Inferior parietal cortex (tissue), 1 donor: ENCODE measurements around the gene NOSTRIN.
"Not testable (repeated sequence)": the region's sequence is repeated elsewhere in the genome, so short reads cannot be mapped to it uniquely, and the experiment has no call there.

Source experiments
- DNase-seq: peaks from one replicate; pipeline ENCODE4 v3.0.0-alpha.2; 2016; ENCODE audit errors: extremely low spot score

The NOSTRIN gene

GRCh38 chr2:168819050-168819715 is 16.7 kb downstream of the NOSTRIN start:
- DNase-seq, result no peak

DNA sequence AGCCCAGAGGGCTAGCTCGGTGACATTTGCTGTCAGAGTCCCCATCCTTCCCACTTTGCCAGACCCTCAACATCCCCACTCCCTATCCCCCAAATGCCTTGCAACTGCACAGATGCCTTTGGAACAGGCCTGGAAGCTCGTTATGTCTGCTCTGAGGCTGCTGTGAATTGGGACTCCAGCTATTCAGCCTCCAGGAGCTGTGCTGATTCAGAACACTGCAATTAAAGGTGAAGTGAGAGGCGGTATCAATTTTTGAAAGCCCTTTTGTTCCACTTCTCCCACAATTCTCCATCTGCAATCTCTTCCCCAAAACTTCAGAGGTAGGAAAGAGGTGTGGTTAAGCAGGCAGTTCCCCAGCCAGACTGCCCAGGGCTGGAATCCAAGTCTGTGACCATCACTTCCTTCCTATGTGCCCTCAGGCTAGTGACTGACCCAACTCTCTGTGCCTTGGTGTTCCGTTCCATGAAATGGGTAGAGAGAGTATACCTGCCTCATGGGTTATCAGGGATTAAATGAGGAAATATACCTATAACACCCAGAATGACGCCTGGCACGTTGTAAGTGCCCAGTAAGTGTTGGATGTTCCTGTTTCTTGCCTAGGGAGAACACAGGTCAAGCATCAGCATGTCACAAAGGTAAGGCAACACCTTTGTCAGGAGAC is 17.5 kb downstream of the NOSTRIN start:
- DNase-seq, result no peak

DNA sequence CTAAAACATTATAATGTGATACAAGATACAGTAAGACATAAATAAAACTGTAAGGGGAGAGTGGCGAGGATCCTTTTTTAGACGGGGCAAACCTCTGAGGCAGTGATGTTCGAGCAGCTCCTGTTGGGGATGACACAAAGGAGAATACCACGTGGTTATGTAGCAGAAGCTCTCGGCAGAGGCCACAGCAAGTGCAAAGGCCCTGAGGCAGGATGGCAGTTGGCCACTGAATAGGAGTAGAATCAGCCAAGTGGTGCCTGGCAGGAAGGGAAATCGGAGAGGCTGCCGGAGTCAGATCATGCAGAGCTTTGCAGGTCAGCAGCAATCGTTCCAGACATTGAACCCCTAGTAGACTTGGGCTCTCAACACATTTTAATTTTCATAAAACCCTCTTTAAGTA is 19.1 kb downstream of the NOSTRIN start:
- no peak for DNase-seq

DNA sequence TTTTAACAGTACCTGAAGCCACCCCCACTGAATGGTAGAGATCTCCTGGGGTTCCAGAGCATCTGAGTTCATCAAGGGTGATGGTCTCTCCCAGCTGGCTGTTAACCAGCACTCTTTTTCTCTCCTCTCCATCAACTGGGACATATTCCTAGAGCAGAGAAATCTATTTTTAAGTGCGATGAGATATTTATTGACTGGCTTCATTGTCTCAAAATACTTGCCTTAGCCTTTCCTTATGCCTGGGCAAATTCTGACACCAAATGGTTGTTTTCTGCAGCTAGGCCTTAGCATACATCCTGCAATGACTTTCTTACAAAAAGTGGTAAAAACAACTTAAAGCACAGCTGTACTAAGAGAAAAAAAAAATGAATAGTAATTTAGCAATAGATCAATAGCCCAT is 19.6 kb downstream of the NOSTRIN start:
- DNase-seq, result no peak

DNA sequence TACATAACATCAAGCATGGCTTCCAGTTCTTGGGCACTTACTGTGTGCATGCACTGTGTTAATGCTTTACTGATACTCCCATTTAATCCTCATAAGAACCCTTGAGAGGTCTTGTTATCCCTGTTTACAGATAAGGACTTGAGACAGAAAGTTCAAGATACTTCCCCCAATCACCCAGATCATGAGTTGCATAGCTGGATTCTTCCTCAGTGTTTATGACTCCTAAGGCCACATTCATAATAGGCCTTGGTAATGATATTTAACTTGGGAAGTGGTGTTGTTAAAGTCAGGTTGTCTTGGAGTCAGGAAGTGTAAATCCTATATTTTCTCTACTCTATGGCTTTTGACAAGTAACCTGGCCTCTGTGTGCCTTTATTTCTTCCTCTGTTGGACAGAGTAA is 22.7 kb downstream of the NOSTRIN start:
- no peak for DNase-seq

DNA sequence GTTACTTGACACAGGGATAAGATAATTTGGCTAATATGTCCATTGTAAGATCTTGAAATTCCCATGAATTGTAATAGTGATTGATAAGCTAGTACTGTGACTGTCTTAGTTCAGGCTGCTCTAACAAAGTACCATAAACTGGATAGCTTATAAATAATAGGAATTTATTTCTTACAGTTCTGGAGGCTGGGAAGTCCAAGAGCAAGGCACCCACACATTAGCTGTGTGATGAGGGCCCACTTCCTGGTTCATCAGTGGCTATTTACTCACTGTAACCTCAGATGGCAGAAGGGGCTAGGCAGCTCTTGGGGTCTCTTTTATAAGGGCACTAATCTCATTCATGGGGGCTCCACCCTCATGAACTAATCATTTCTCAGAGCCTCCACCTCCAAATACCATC is 28.5 kb downstream of the NOSTRIN start:
- no peak for DNase-seq

DNA sequence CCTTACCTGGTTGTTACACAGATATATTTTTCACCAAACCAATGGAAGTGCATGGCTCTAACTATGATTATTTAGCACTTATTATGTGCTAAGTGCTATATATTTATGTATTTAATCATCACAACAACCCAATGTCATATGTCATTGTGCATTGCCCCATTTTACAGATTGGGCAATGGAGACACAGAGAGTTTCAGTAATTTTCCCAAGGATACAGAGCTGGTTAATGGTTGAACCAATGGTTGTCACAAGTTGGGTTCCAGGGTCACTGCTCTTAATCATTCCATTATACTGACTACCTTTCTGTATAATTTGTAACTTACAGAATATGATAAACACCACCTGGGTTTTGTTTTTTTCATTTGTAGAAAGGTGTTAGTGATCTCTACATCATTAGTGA is 29.2 kb downstream of the NOSTRIN start:
- DNase-seq, result no peak

- DNase-seq, result no peak
Measured at GRCh38 chr2:168835969-168836368, 33.5 kb downstream of the NOSTRIN start.

DNA sequence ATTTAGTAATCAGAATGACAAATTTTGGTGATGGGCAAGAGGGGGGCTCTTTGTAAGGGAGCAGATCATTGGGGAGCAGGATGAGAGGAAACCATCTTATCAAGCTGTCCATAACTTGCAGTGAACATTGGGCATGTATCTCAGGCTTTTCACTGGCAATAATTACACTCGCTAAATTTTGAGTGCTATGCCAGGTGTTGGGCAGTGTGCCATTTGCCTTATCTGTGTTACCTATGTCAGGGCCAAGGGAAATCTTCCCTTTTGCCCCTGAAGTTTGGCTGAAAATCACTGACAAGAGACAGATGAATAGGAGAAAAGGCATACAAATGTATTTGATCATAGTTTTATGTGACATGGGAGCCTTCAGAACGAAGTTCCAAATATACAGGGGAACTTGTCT is 39.0 kb downstream of the NOSTRIN start:
- DNase-seq, result no peak

- no peak for DNase-seq
Measured at GRCh38 chr2:168843253-168843652, 40.8 kb downstream of the NOSTRIN start.

DNA sequence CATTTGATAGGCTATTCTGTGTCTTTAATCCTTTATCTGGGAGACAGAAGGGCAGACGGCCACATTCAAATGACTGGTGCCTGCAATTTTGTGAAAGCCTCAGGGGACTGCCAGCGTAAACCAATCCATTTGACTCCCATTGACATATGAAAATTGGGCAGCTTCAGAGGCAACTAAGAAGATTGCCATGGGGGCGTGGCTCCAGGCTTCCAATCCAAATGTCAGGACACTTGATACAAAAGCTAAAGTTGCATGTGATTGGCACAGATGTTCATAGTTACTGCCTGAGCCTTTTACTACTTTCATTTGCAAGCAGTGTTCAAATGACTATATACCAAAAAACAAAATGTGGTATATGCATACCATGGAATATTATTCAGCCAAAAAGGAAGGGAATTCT is 45.8 kb downstream of the NOSTRIN start:
- no peak for DNase-seq

- no peak for DNase-seq
Measured at GRCh38 chr2:168849610-168850009, 47.2 kb downstream of the NOSTRIN start.

- no peak for DNase-seq
Measured at GRCh38 chr2:168850846-168851245, 48.4 kb downstream of the NOSTRIN start.

DNA sequence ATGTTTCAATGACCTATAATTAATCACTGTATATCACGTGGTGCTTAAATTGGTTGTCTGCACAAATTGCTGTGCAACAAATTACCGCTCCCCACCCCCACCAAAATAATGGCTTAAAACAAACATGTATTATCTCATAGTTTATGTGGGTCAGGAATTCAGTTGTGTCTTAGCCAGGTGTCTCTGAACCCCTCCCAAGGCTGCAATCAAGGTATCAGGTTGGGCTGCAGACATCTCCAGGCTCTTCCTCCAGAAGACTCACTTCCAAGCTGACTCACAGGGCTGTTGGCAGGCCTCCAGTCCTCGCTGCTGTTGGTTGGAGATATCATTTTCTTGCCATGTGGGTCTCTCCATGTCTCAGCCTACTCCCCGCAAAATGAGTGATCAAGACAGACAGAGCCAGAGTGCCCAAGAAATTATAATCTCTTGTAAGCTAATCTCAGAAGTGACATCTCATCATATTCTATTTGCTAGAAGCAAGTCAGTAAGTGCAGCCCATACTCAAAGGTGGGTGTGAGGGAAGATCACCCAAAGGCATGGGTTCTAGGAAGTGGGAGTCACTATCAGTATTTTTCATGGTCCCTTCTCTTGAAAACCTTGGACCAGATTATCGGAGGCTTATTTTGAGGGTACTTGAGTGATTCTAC is 49.4 kb downstream of the NOSTRIN start:
- DNase-seq, result peak; percentile 75

DNA sequence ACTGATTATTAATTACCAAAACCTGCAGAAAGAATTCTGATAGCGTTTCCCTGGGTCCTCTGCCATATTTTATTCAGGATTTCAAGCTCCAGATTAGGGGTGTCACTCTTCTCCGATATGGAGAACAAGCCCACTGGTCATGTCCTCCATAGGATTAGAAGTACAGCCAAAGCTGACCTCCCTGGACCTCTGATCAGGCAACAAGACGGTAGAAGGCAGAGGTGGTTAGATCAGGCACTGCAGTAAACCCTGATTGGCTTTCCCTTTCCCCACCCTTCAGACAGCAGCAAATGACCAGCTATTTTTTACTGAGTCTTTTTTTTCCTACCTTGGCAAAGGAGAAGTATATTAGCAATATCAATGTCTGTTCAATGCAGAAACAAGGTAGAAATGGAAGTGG is 50.0 kb downstream of the NOSTRIN start:
- DNase-seq, result no peak

- DNase-seq, result no peak
Measured at GRCh38 chr2:168853471-168853870, 51.0 kb downstream of the NOSTRIN start.

DNA sequence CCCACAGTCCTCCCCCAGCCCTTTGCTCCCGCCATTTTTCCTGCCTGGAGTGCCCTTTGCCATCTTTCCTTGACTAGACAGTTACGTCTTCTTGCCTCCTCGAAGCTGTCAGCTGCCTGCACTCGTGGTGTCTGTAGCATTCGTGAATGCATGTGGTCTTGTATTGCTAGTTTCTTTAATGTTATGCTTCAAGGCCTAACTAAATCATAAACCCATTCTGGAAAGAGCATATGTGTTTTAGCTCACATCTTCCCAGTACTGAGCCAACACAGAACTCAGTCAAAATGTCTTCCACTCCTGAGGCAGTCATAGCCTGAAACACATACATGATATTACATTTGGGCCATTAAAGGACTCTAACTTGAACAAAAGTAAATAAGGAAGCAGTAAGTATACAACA is 52.2 kb downstream of the NOSTRIN start:
- DNase-seq, result no peak

- DNase-seq, result no peak
Measured at GRCh38 chr2:168855601-168856000, 53.2 kb downstream of the NOSTRIN start.

DNA sequence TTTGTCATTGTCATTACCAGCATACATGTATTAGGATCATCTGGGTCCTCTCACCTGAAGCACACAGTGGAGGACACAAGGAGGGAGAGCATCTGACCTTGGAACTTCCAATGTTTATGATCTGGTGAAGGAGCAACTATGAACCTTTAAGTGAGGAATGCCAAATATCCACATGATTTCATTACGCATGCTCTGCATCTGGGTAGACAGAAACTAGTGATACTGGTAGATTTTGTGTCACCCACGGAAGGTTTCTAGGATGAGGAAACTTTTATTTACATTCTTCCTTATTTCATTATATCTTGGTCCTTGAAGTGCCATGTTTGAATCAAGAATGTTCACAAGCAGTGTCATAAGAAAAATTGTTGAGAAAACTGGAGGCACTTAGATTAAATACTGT is 55.7 kb downstream of the NOSTRIN start:
- no peak for DNase-seq

DNA sequence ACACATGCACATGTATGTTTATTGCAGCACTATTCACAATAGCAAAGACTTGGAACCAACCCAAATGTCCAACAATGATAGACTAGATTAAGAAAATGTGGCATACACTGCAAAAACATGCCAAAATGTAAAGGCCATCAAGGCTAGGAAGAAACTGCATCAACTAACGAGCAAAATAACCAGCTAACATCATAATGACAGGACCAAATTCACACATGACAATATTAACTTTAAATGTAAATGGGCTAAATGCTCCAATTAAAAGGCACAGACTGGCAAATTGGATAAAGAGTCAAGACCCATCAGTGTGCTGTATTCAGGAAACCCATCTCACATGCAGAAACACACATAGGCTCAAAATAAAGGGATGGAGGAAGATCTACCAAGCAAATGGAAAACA is 64.7 kb downstream of the NOSTRIN start:
- DNase-seq, result not testable (repeated sequence)

DNA sequence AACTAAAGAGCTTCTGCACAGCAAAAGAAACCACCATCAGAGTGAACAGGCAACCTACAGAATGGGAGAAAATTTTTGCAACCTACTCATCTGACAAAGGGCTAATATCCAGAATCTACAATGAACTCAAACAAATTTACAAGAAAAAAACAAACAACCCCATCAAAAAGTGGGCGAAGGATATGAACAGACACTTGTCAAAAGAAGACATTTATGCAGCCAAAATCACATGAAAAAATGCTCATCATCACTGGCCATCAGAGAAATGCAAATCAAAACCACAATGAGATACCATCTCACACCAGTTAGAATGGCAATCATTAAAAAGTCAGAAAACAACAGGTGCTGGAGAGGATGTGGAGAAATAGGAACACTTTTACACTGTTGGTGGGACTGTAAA is 67.9 kb downstream of the NOSTRIN start:
- DNase-seq, result not testable (repeated sequence)

DNA sequence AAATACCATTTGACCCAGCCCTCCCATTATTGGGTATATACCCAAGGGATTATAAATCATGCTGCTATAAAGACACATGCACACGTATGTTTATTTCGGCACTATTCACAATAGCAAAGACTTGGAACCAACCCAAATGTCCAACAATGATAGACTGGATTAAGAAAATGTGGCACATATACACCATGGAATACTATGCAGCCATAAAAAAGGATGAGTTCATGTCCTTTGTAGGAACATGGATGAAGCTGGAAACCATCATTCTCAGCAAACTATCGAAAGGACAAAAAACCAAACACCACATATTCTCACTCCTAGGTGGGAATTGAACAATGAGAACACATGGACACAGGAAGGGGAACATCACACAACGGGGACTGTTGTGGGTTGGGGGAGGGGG is 68.4 kb downstream of the NOSTRIN start:
- DNase-seq, result not testable (repeated sequence)

DNA sequence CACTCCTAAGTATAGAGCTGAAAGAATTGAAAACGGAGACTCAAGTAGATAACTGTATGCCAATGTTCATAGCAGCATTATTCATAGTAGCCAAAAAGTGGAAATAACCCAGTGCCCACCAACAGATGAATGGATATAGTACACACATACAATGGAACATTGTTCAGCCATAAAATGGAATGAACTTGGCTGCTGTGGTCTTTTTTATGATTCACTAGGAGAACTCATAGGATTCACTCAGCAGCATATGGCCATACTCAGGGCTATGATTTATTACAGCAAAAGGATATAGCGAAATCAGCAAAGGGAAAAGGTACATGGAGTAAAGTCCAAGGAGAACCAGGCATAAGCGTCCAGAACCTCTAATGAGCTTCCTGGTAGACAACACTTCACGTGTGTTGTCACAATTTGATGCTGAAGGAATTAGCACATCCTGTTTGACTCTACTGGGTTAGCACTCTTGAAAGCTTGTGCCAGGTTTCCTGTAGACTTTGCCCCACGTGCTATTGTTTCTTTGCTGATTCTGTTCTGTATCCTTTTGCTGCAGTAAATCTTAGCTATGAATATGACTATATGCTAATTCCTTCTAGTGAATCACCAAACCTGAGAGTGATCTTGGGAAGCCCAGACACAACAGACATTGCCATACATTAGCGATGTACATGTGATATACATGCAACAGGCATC is 72.1 kb downstream of the NOSTRIN start:
- DNase-seq, result no peak
